Chondrocyte (in vitro differentiated cells): ENCODE data around the gene SPRN. TPM values are rescaled to one million over a fixed set of nuclear protein-coding genes. Genes with fewer than 3 reads are reported as not detected.

Experiments
- DNase-seq: peaks from one replicate; pipeline ENCODE4 v3.0.0; 2021; ENCODE audit warnings: mixed read lengths, low spot score
- H3K27ac Mint-ChIP-seq: one replicate; pipeline ENCODE4 v1.8.0; 2021; ENCODE audit warnings: mild to moderate bottlenecking, moderate library complexity, mixed read lengths; ENCODE audit not compliant: unreplicated experiment
- H3K27me3 Mint-ChIP-seq: 2 replicates; pipeline ENCODE4 v1.8.0; 2021; ENCODE audit warnings: low read depth, mixed read lengths
- H3K36me3 Mint-ChIP-seq: 2 replicates; pipeline ENCODE4 v1.8.0; 2021; ENCODE audit warnings: low read depth, mixed read lengths
- H3K4me1 Mint-ChIP-seq: 2 replicates; pipeline ENCODE4 v1.8.0; 2021; ENCODE audit warnings: low read depth, mild to moderate bottlenecking, mixed read lengths
- H3K4me3 Mint-ChIP-seq: one replicate; pipeline ENCODE4 v1.8.0; 2021; ENCODE audit warnings: mild to moderate bottlenecking, moderate library complexity, mixed read lengths; ENCODE audit not compliant: unreplicated experiment
- H3K9me3 Mint-ChIP-seq: 2 replicates; pipeline ENCODE4 v1.8.0; 2021; ENCODE audit warnings: low read depth, mixed read lengths
- total RNA-seq: library from RNA; stranded (reverse); gene quantifications from 3 replicates; pipeline ENCODE4 v1.2.1, GENCODE V29; 2021
- TF ChIP-seq, protein P1 (sequence below): fragments of 200-600 bp; sonication (generic); IDR thresholded peaks from 2 replicates; pipeline ENCODE4 v1.5.0; 2021; ENCODE audit warnings: antibody characterized with exemption, mild to moderate bottlenecking, moderate library complexity

Gene SPRN
- total RNA-seq, 1 donor from 2014 or later: 6.5 TPM

DNA sequence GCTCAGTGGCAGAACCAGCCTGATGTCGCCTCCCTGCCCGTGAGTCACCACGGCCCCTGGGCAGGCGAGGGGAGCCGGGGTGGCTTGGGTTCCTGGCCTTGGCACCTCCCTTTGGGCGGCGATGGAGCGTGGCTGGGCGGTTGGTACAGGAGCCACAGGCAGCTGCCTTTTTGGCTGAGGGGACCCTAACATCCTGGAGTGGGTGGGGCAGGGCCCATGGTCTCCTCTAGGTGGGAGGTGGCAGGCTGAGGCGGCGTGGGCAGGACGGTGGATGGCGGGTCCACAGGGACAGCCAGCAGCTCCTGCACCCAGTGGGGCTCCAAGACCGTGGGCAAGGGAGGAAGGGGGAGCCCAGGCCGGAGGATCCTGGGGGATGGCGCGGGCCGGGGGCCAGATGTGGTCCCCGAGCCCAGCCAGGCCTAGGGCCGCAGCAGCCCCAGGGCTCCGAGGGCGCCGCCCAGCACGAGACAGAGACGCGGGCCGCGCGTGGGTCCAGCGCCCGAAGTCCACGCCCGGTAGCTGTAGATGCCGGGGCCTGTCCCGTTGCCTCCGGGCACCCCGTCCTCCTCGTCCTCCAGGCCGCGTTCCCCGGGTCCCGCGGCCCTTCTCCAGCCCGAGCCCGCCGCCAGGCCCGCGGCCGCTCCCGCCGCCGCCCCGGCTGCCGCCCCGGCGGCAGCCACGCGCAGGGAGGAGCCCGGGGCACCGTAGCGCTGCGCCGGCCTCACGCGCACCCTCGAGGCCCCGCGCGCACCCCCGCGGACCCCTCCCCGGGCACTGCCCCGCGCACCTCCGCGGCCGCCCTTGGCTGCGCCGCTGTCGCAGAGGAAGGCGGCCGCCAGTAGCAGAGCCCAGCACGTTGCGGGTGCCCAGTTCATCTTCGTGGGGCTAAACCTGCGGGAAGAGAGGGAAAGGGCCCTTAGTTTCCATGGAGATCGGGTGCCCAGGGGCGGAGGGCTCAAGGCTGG, 1.3 kb downstream of the SPRN start:
- peaks cover 5% of the 10 kb centered on the region for H3K36me3 Mint-ChIP-seq
- H3K4me3 Mint-ChIP-seq: peak overlapping the region; percentile 67
- no peak overlapping the region for H3K27ac Mint-ChIP-seq
- no peaks in the 10 kb centered on the region for H3K4me1 Mint-ChIP-seq
- TF ChIP-seq, protein P1, sequence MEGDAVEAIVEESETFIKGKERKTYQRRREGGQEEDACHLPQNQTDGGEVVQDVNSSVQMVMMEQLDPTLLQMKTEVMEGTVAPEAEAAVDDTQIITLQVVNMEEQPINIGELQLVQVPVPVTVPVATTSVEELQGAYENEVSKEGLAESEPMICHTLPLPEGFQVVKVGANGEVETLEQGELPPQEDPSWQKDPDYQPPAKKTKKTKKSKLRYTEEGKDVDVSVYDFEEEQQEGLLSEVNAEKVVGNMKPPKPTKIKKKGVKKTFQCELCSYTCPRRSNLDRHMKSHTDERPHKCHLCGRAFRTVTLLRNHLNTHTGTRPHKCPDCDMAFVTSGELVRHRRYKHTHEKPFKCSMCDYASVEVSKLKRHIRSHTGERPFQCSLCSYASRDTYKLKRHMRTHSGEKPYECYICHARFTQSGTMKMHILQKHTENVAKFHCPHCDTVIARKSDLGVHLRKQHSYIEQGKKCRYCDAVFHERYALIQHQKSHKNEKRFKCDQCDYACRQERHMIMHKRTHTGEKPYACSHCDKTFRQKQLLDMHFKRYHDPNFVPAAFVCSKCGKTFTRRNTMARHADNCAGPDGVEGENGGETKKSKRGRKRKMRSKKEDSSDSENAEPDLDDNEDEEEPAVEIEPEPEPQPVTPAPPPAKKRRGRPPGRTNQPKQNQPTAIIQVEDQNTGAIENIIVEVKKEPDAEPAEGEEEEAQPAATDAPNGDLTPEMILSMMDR: no peak
- no peaks in the 10 kb centered on the region for H3K9me3 Mint-ChIP-seq
- no peak for DNase-seq
- no peaks in the 10 kb centered on the region for H3K27me3 Mint-ChIP-seq

DNA sequence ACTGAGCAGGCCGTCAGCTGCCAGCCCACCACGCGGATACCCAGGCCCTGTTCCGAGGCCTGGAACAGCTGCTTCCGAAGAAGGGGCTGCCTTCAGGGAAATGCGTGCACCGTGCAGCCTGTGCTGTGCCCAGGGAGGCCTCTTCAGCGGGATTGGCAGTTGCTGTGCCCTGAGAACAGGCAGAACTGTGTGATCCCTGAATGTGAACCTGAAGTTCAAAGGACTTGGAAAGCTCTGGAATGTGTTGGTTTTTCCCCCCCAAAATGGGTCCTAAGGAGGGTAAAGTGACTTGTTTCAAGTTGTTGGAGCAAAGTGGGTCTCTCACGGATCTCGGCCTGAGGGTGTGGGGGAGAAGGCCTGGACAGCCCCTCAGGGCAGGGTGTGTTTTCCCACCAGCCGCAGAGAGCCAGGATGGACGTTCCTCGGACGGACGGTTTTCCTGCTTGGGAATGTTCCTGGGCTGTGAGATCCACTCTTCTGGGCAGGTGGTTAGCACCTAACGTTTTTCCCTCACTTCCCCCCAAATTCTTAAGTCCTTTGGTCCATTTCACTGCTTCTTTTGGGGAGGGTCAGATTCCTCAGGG, 2.1 kb downstream of the SPRN start:
- TF ChIP-seq, protein P1: no peak
- no peaks in the 10 kb centered on the region for H3K27me3 Mint-ChIP-seq
- H3K9me3 Mint-ChIP-seq: no peaks in the 10 kb centered on the region
- H3K4me3 Mint-ChIP-seq: no peak overlapping the region
- H3K36me3 Mint-ChIP-seq: peaks cover 5% of the 10 kb centered on the region
- DNase-seq: no peak
- H3K4me1 Mint-ChIP-seq: no peaks in the 10 kb centered on the region
- no peak overlapping the region for H3K27ac Mint-ChIP-seq

DNA sequence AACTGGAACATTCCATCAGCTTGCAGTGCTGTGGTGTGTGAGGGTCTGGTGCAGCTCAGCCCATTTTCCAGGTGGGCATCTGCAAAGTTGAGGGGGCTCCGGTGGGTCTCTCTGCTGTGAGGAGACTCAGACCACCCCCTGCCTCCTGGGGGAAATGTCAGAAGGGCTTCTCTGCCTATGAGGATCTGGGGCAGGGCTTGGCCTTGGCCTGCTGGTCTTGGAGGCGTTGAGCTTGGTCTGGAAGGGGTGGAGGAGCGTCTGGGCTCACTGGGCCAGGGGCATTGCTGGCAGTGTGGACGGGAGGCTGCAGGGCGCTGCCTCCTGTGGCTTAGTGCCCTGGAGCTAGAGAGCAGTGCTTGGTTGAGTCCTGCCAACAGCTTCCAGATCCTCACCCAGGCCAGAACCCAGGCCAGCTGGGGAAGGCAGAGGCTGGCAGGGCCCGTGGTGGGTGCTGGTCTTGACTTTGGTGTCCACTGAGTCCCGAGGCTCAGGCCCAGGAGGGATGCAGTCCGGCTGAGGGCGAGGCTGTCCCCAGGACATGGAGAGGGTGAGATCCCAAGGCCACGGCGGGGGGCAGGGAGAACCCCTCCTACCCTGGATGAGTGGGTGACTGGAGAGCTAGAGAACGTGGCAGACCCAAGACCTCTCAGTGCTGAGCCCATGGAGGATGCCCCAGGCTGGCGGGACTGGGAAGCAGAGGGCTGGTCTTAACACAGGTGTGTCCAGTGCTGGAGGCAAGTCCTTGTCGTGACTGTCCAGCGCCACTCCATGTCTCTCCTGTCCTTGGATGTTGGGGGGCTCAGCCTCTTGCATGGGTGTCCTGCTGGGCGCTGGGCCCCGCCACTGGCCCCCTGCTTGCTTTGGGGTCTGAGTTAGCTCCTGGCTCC, 2.8 kb downstream of the SPRN start:
- peaks cover 5% of the 10 kb centered on the region for H3K36me3 Mint-ChIP-seq
- no peaks in the 10 kb centered on the region for H3K9me3 Mint-ChIP-seq
- no peaks in the 10 kb centered on the region for H3K4me1 Mint-ChIP-seq
- no peak for DNase-seq
- TF ChIP-seq, protein P1: no peak
- H3K4me3 Mint-ChIP-seq: no peak overlapping the region
- no peak overlapping the region for H3K27ac Mint-ChIP-seq
- no peaks in the 10 kb centered on the region for H3K27me3 Mint-ChIP-seq

DNA sequence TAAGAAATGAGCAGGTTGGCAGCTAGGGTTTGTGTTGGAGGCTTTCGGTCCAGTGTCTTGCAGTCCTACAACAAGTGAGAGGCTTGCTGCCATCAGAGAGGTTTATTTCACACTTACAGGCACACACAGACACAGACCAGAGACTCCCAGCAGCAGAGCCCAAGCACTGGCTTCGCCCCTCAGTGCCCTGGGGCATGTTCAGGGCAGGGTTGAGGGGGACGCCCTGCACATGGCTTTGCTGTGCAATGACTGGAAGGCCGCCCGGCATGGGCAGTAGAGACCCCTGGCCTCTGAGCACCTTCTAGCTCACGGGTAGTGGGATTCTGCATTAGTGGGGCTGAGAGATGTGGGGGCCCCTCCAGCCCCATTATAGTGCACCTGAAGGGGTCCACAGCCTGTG, 3.8 kb downstream of the SPRN start:
- DNase-seq: no peak
- H3K36me3 Mint-ChIP-seq: peaks cover 8% of the 10 kb centered on the region

More for the DNA sequence above, 3.8 kb downstream of the SPRN start:
- Mint-ChIP-seq H3K9me3 (no peaks in the 10 kb centered on the region), H3K27me3 (no peaks in the 10 kb centered on the region), H3K27ac (no peak overlapping the region), H3K4me3 (no peak overlapping the region), H3K4me1 (no peaks in the 10 kb centered on the region)
- TF ChIP-seq, protein P1: no peak
